Psoas muscle (tissue), 8 donors: Measurements from ENCODE around the gene GRK6. TPM values are rescaled to one million over a fixed set of nuclear protein-coding genes. Genes with fewer than 3 reads are reported as not detected.
A peak's percentile ranks its signal among the peaks of the same experiment; 100 is the strongest.

Experiments used
- ATAC-seq, 4 donors: fragments of 200-7000 bp; cut with Tn5 transposase; one replicate each; pipeline ENCODE4 v1.9.1; 2020; ENCODE audit warnings: moderate library complexity in 3 of 4, mild to moderate bottlenecking in 2 of 4
- DNase-seq, 2 donors: peaks; one replicate each; pipeline ENCODE4 v3.0.0-alpha.2; 2020
- H3K27ac ChIP-seq: fragments of 200-600 bp; one replicate; pipeline ENCODE4 v1.8.0; 2022
- H3K27me3 ChIP-seq, 3 donors: fragments of 200-600 bp in 1 of 3; one replicate each; pipeline versions ENCODE4 v1.6.1 to v1.8.0; 2013 to 2022; ENCODE audit warnings: low read length in 2 of 3, mild to moderate bottlenecking in 2 of 3, moderate library complexity in 1 of 3; ENCODE audit not compliant: insufficient read depth in 3 of 3
- H3K36me3 ChIP-seq, 2 donors: fragments of 200-600 bp in 1 of 2; one replicate each; pipeline versions ENCODE4 v1.6.1 to v1.8.0; 2013 to 2022; ENCODE audit warnings: low read depth in 1 of 2, mild to moderate bottlenecking in 1 of 2, moderate library complexity in 1 of 2; ENCODE audit not compliant: insufficient read depth in 1 of 2
- H3K4me1 ChIP-seq: fragments of 200-600 bp; one replicate; pipeline ENCODE4 v1.8.0; 2022
- H3K4me3 ChIP-seq: fragments of 200-600 bp; one replicate; pipeline ENCODE4 v1.8.0; 2022; ENCODE audit warnings: mild to moderate bottlenecking
- H3K9me3 ChIP-seq: fragments of 200-600 bp; one replicate; pipeline ENCODE4 v1.8.0; 2022
- WGBS, 3 donors: extraction: QIAGEN DNeasy Blood & Tissue Kit; methylation state at CpG; one replicate each; pipeline versions ENCODE4 v1.1.6 to v1.1.7; 2013; 5-methylcytosine and 5-hydroxymethylcytosine counted together
- intact Hi-C, 2 donors: fragments of 100-400 bp; cut with DNase I; formaldehyde crosslinking; loops; one replicate each; pipeline versions ENCODE4 v1.11.0 to v1.14.2; 2022
- polyA plus RNA-seq, 3 donors: library from polyadenylated mRNA; stranded (reverse); fragments of 200-250 nt; gene quantifications; one replicate each; pipeline ENCODE4 v1.2.3, GENCODE V29; 2013
- total RNA-seq, 4 donors: library from RNA; stranded (reverse); fragmentation: NEBNext Ultra II Directional in 2 of 4; extraction: Animal tissue kit (Norgen Biotek cat#: 25700) in 2 of 4; gene quantifications; one replicate each; pipeline versions ENCODE4 v1.2.1 to v1.2.4, GENCODE V29; 2021 to 2023
- TF ChIP-seq, protein P1 (sequence below): fragments of 200-600 bp; IDR thresholded peaks from one replicate; pipeline ENCODE4 v1.8.0; 2022; ENCODE audit warnings: antibody characterized with exemption
- donor health status: healthy with polysubstance abuse.
- donor health status: DM: no; HTN: no; CAD: no; lungs with moderate emphysema.
- donor health status: Bipolar disorder and iron deficiency.
- donor health status: healthy.
- donor health status: DM: yes; HTN: yes; CAD: no.
- donor health status: DM: no; HTN: no; CAD: no.
- donor health status: DM: no; HTN: no; CAD: no.
- donor health status: DM: yes; HTN: yes; CAD: no.

The GRK6 gene
- total and polyA plus RNA-seq, 7 donors: 12.3 to 22.6 (median 15.8) TPM

DNA sequence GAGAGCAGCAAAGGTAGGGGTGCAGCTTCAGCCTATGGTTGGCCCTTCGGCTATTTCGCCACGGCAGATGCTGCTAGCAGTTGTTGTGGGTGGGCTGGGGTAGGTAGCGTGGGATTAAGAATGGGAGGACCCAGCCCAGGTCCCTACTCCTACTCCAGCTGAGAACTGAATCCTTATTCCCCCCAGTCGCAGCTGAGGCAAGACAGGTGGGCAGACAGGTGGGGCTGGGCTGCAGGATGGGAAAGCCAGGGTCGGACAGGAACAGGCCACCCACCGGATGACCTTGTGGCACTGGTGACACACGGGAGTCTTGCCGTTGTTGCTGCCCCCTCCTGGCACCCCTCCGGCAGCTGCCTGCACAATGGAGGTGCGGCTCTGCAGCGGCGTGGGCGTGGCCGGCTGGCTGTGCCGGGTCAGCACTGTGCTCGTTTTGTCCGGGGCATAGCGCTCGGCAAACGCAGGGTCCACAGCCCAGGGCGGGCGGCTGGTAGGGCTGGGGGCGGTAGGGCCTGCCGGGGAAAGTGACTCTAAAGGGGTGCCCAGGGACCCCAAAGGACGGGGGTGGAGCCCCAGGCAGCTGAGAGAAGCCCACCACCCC lies 62.7 kb downstream of the GRK6 start:
- peaks cover 0 to 91% of the 10 kb centered on the region in 2 donors for H3K36me3 ChIP-seq
- H3K27me3 ChIP-seq: no peaks in the 10 kb centered on the region
- WGBS, 3 donors: 65 to 81% (median 72%) methylated on average over 25 to 26 of the region's 26 CpGs
- intact Hi-C loops: no loop called here
- H3K4me1 ChIP-seq: peaks cover 39% of the 10 kb centered on the region
- ATAC-seq: no peak
- H3K27ac ChIP-seq: peak overlapping the region; percentile 16
- no peaks in the 10 kb centered on the region for H3K9me3 ChIP-seq
- TF ChIP-seq, protein P1, sequence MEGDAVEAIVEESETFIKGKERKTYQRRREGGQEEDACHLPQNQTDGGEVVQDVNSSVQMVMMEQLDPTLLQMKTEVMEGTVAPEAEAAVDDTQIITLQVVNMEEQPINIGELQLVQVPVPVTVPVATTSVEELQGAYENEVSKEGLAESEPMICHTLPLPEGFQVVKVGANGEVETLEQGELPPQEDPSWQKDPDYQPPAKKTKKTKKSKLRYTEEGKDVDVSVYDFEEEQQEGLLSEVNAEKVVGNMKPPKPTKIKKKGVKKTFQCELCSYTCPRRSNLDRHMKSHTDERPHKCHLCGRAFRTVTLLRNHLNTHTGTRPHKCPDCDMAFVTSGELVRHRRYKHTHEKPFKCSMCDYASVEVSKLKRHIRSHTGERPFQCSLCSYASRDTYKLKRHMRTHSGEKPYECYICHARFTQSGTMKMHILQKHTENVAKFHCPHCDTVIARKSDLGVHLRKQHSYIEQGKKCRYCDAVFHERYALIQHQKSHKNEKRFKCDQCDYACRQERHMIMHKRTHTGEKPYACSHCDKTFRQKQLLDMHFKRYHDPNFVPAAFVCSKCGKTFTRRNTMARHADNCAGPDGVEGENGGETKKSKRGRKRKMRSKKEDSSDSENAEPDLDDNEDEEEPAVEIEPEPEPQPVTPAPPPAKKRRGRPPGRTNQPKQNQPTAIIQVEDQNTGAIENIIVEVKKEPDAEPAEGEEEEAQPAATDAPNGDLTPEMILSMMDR: no peak
- no peak for DNase-seq
- H3K4me3 ChIP-seq: no peak overlapping the region

DNA sequence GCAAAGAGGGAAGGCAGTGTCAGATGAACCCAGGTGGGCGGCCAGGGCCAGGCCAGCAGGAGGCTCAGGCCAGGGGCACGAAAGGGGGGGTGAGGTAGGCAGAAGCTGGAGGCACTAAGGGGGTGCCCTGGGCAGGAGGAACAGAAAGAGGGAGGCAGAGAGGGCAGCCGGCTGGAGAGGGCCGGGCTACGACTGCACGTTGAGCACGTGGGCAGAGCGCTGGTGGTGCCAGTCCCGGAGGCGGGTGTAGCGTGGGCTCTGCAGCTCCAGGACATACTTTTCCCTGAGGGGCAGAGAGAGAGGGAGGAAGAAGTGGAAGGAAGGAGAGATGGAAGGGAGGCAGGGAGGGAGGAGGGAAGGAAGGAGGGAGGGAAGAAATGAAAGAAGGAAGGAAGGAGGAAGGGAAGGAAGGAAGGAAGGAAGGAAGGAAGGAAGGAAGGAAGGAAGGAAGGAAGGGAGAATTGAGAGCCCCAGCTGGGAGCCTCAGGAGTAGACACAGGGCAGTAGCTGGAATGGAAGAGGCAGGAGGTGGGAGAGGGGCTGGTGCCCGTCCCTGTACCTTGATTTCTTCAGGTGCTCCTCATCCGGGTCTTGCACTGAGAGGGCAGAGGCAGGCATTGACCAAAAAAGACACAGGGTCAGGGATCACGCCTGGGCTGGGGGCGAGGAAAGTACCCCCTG lies 64.0 kb downstream of the GRK6 start:
- Histone ChIP-seq H3K4me1 (peaks cover 41% of the 10 kb centered on the region), H3K27ac (no peak overlapping the region)

DNA sequence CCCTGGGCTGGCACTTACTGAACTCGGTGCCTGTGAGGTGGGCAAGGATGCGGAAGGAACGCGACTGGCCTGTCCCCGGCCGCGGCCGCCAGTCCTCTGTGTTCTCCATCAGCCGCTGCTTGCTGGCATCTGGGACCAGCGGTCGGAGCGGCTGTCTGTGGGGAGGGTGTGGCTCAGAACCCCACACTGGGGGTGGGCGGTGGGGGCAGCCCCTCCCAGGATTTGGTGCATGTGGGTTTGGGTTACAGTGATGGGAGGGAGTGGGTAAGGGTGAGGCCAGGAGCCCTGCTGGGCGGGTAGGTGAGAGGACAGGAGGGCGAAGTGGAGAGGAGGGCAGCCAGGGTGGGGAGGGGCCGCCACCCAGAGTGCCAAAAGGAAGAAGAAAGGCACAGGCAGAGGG lies 64.5 kb downstream of the GRK6 start:
- no peak for DNase-seq
- Histone ChIP-seq H3K9me3 (no peaks in the 10 kb centered on the region), H3K27ac (no peak overlapping the region), H3K4me1 (peaks cover 39% of the 10 kb centered on the region), H3K36me3 (peaks cover 0 to 86% of the 10 kb centered on the region in 2 donors), H3K4me3 (no peak overlapping the region), H3K27me3 (no peaks in the 10 kb centered on the region)
- WGBS, 3 donors: 83 to 93% (median 86%) methylated on average over 16 of the region's 16 CpGs
- intact Hi-C loops: no loop called here
- TF ChIP-seq, protein P1: no peak
- no peak for ATAC-seq

More for the DNA sequence above, 64.0 kb downstream of the GRK6 start:
- Histone ChIP-seq H3K4me3 (no peak overlapping the region), H3K9me3 (no peaks in the 10 kb centered on the region), H3K36me3 (peaks cover 0 to 88% of the 10 kb centered on the region in 2 donors), H3K27me3 (no peaks in the 10 kb centered on the region)
- ATAC-seq (no peak), DNase-seq (no peak)
- WGBS, 3 donors: 65 to 78% (median 68%) methylated on average over 15 of the region's 15 CpGs
- TF ChIP-seq, protein P1: no peak
- intact Hi-C loops: no loop called here

DNA sequence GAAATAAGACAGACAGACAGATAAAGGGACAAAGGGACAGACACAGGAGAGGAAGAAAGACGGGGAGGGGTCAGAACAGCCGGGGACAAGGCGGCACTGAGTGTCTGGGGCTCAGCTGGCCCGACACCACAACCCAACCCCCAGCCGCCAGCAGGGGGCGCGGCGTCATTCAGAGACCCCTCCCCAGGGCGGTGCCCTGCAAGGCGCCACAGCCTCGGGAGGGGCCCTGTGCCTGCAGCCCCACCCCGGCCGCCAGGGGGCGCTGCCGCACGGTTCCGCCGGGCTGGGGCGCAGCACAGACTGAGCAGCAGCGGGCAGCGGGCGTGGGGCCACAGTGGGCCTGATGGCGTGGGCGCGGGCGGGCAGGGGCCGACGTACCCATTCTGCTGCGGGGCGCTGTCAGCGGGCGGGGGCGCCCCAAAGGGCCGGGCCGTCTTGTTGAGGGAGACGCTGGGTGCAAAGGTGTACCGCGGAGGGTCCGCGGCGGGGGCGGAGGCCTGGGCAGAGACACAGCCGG lies 65.0 kb downstream of the GRK6 start:
- intact Hi-C loops: no loop called here
- peak overlapping the region; percentile 94 for H3K27ac ChIP-seq

More for the DNA sequence above, 65.0 kb downstream of the GRK6 start:
- peaks cover 0 to 81% of the 10 kb centered on the region in 2 donors for H3K36me3 ChIP-seq
- DNase-seq: peak; percentile 56 to 77
- no peak overlapping the region for H3K4me3 ChIP-seq
- TF ChIP-seq, protein P1: peak; percentile 69
- WGBS, 3 donors: 61 to 69% (median 69%) methylated on average over 28 to 43 of the region's 43 CpGs
- no peaks in the 10 kb centered on the region for H3K9me3 ChIP-seq
- H3K4me1 ChIP-seq: peaks cover 39% of the 10 kb centered on the region
- H3K27me3 ChIP-seq: no peaks in the 10 kb centered on the region
- ATAC-seq: peak; percentile 48 to 69 (median 62)
